ENCODE data around the gene ZNF124. TPM values are rescaled to one million over a fixed set of nuclear protein-coding genes. Genes with fewer than 3 reads are reported as not detected.

ZNF124 gene
- total RNA-seq, 2 donors from 2014 or later, result 19.9 to 28.9 TPM

- Histone ChIP-seq H3K36me3 (no peaks in the 10 kb centered on the region), H3K4me3 (no peak overlapping the region), H3K9me3 (peaks cover 27% of the 10 kb centered on the region), H3K27me3 (replicated peaks; ENCODE audit: insufficient read depth) (no peaks in the 10 kb centered on the region), H3K4me1 (ENCODE audit: control insufficient read depth in 1 of 2, low read depth in 2 of 2) (no peaks in the 10 kb centered on the region), H3K27ac (no peak overlapping the region)
- no peak for TF ChIP-seq CTCF (IDR thresholded peaks at IDR 0.05)
- no peak for DNase-seq (ENCODE audit: low spot score)
- ATAC-seq (ENCODE audit: insufficient number of reproducible peaks, low FRiP score, low read depth), result no peak
Measured at GRCh38 chr1:247182994-247183393, 11.2 kb upstream of the ZNF124 start.

GRCh38 chr1:247180581-247180980, 8.8 kb upstream of the ZNF124 start:
- no peak overlapping the region for H3K27ac ChIP-seq
- no peaks in the 10 kb centered on the region for H3K4me1 ChIP-seq (ENCODE audit: control insufficient read depth in 1 of 2, low read depth in 2 of 2)
- peaks cover 16% of the 10 kb centered on the region for H3K9me3 ChIP-seq
- no peaks in the 10 kb centered on the region for H3K36me3 ChIP-seq
- no peak for DNase-seq (ENCODE audit: low spot score)
- H3K4me3 ChIP-seq, result no peak overlapping the region
- ATAC-seq (ENCODE audit: insufficient number of reproducible peaks, low FRiP score, low read depth), result no peak
- no peak for TF ChIP-seq CTCF (IDR thresholded peaks at IDR 0.05)
- H3K27me3 ChIP-seq (replicated peaks; ENCODE audit: insufficient read depth), result no peaks in the 10 kb centered on the region

GRCh38 chr1:247177755-247178154, 5.9 kb upstream of the ZNF124 start:
- no peak for TF ChIP-seq CTCF (IDR thresholded peaks at IDR 0.05)
- Histone ChIP-seq H3K4me1 (ENCODE audit: control insufficient read depth in 1 of 2, low read depth in 2 of 2) (no peaks in the 10 kb centered on the region), H3K9me3 (no peaks in the 10 kb centered on the region), H3K4me3 (no peak overlapping the region), H3K27me3 (replicated peaks; ENCODE audit: insufficient read depth) (no peaks in the 10 kb centered on the region), H3K36me3 (no peaks in the 10 kb centered on the region), H3K27ac (no peak overlapping the region)
- ATAC-seq (ENCODE audit: insufficient number of reproducible peaks, low FRiP score, low read depth), result no peak
- DNase-seq (ENCODE audit: low spot score), result no peak

GRCh38 chr1:247175458-247175857, 3.6 kb upstream of the ZNF124 start:
- ATAC-seq (ENCODE audit: insufficient number of reproducible peaks, low FRiP score, low read depth) (no peak), DNase-seq (ENCODE audit: low spot score) (no peak)
- no peak for TF ChIP-seq CTCF (IDR thresholded peaks at IDR 0.05)
- H3K9me3 ChIP-seq, result no peaks in the 10 kb centered on the region
- H3K27me3 ChIP-seq (replicated peaks; ENCODE audit: insufficient read depth), result no peaks in the 10 kb centered on the region
- H3K4me1 ChIP-seq (ENCODE audit: control insufficient read depth in 1 of 2, low read depth in 2 of 2), result no peaks in the 10 kb centered on the region
- no peak overlapping the region for H3K27ac ChIP-seq
- no peak overlapping the region for H3K4me3 ChIP-seq
- H3K36me3 ChIP-seq, result no peaks in the 10 kb centered on the region

- Histone ChIP-seq H3K4me1 (ENCODE audit: control insufficient read depth in 1 of 2, low read depth in 2 of 2) (no peaks in the 10 kb centered on the region), H3K36me3 (no peaks in the 10 kb centered on the region), H3K9me3 (no peaks in the 10 kb centered on the region), H3K27ac (no peak overlapping the region), H3K27me3 (replicated peaks; ENCODE audit: insufficient read depth) (no peaks in the 10 kb centered on the region), H3K4me3 (no peak overlapping the region)
- no peak for TF ChIP-seq CTCF (IDR thresholded peaks at IDR 0.05)
- DNase-seq (ENCODE audit: low spot score), result no peak
- ATAC-seq (ENCODE audit: insufficient number of reproducible peaks, low FRiP score, low read depth), result no peak
Measured at GRCh38 chr1:247173431-247173830, 1.6 kb upstream of the ZNF124 start.

Measured in thoracic aorta (tissue), 2 donors.